ENCODE measurements around the gene PTPRD. TPM values are rescaled to one million over a fixed set of nuclear protein-coding genes. Genes with fewer than 3 reads are reported as not detected.

Gene PTPRD
- total RNA-seq, 2 experiments from 2014 or later = 0.03 TPM; not detected in 1

- H3K9me3 ChIP-seq (ENCODE audit: low read length) = no peaks in the 10 kb centered on the region
- no peak overlapping the region for H3K27ac ChIP-seq (ENCODE audit: low read depth, low read length, poor library complexity, severe bottlenecking)
- H2AFZ ChIP-seq (ENCODE audit: low read length) = no peak overlapping the region
- CTCF ChIA-PET (ENCODE audit: unreplicated experiment) = no interaction called here
- H3K79me2 ChIP-seq (ENCODE audit: insufficient read depth, low read depth, low read length) = no peaks in the 10 kb centered on the region
- no peak for DNase-seq (ENCODE audit: low spot score)
- no peak overlapping the region for H3K4me2 ChIP-seq (ENCODE audit: low read length)
- no peak overlapping the region for H3K4me3 ChIP-seq (ENCODE audit: low read depth, low read length, poor library complexity, severe bottlenecking)
- intact Hi-C loops (cut with micrococcal nuclease; ENCODE audit: unreplicated experiment) = no loop called here
- no peaks in the 10 kb centered on the region for H3K4me1 ChIP-seq (ENCODE audit: insufficient read depth, low read length, poor library complexity, severe bottlenecking)
- no peaks in the 10 kb centered on the region for H3K9me2 ChIP-seq (ENCODE audit: insufficient read depth, low read length)
- no peaks in the 10 kb centered on the region for H4K20me1 ChIP-seq (ENCODE audit: insufficient read depth, low read length)
- POLR2A ChIA-PET = interaction anchor here (0.6 kb wide), 1 partner anchor 9 kb away, joined by 3 read pairs; no protein-coding TSS in a partner anchor
- no TSS peak for BruUV-seq (replicated peaks)
- TF ChIP-seq EZH2phosphoT487 (IDR thresholded peaks at IDR 0.05; ENCODE audit: borderline replicate concordance, low read depth, low read length) = no peak
- TF ChIP-seq, protein P1, sequence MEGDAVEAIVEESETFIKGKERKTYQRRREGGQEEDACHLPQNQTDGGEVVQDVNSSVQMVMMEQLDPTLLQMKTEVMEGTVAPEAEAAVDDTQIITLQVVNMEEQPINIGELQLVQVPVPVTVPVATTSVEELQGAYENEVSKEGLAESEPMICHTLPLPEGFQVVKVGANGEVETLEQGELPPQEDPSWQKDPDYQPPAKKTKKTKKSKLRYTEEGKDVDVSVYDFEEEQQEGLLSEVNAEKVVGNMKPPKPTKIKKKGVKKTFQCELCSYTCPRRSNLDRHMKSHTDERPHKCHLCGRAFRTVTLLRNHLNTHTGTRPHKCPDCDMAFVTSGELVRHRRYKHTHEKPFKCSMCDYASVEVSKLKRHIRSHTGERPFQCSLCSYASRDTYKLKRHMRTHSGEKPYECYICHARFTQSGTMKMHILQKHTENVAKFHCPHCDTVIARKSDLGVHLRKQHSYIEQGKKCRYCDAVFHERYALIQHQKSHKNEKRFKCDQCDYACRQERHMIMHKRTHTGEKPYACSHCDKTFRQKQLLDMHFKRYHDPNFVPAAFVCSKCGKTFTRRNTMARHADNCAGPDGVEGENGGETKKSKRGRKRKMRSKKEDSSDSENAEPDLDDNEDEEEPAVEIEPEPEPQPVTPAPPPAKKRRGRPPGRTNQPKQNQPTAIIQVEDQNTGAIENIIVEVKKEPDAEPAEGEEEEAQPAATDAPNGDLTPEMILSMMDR (conservative IDR thresholded peaks at IDR 0.05; ENCODE audit: low read length) = no peak
- H3K36me3 ChIP-seq (ENCODE audit: insufficient read depth, low read length) = no peaks in the 10 kb centered on the region
These were observed 1490.4 kb downstream of the PTPRD start for GRCh38 chr9:9122230-9122875.

- CTCF ChIA-PET (ENCODE audit: unreplicated experiment) = no interaction called here
- H3K9me2 ChIP-seq (ENCODE audit: insufficient read depth, low read length) = no peaks in the 10 kb centered on the region
- H2AFZ ChIP-seq (ENCODE audit: low read length) = no peak overlapping the region
- H3K4me3 ChIP-seq (ENCODE audit: low read depth, low read length, poor library complexity, severe bottlenecking) = no peak overlapping the region
- H3K4me2 ChIP-seq (ENCODE audit: low read length) = no peak overlapping the region
- BruUV-seq (replicated peaks) = no TSS peak
- no peak for TF ChIP-seq EZH2phosphoT487 (IDR thresholded peaks at IDR 0.05; ENCODE audit: borderline replicate concordance, low read depth, low read length)
- TF ChIP-seq, protein P1 (conservative IDR thresholded peaks at IDR 0.05; ENCODE audit: low read length) = no peak
- no peaks in the 10 kb centered on the region for H3K4me1 ChIP-seq (ENCODE audit: insufficient read depth, low read length, poor library complexity, severe bottlenecking)
- no peaks in the 10 kb centered on the region for H3K79me2 ChIP-seq (ENCODE audit: insufficient read depth, low read depth, low read length)
- POLR2A ChIA-PET = interaction anchor here (1.1 kb wide), 1 partner anchor 9 kb away, joined by 3 read pairs; no protein-coding TSS in a partner anchor
- no peak overlapping the region for H3K27ac ChIP-seq (ENCODE audit: low read depth, low read length, poor library complexity, severe bottlenecking)
- H4K20me1 ChIP-seq (ENCODE audit: insufficient read depth, low read length) = no peaks in the 10 kb centered on the region
- no peaks in the 10 kb centered on the region for H3K9me3 ChIP-seq (ENCODE audit: low read length)
- H3K36me3 ChIP-seq (ENCODE audit: insufficient read depth, low read length) = no peaks in the 10 kb centered on the region
- DNase-seq (ENCODE audit: low spot score) = no peak
- intact Hi-C loops (cut with micrococcal nuclease; ENCODE audit: unreplicated experiment) = no loop called here
These were observed 1494.9 kb downstream of the PTPRD start for GRCh38 chr9:9117866-9118265.

DNA sequence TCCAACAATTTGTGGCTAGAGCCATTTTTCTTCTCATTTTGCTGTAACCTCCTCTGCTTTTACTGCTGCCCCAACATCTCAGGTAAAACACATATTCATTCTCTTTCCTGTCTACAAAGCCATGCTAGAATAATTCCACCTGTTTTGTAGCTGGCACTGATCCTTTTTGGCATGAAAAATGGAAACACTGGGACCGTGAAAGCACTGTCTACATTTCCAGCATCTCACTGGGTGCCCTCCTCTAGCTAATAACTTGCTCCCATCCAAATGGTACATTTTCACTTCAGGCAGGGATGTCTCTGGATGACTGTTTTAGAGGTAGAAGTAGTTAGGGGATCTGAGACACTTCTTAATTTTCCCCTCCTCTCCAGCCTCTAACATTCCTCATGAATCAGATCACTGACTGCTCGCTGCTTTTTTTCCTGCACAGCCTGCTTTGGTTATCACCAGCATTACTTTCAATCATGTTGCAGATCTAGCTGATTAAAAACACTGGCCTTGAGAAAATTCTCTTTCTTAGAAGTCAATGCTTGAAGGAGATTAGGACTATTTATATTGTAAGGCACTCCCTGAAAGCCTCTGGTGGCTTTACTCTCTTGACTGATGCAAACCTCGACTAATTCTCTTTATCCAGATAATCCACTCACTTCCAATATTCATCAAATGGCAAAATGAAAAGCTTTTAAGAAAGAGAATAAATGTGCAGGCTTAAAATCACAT is 1500.6 kb downstream of the PTPRD start:
- Histone ChIP-seq H4K20me1 (ENCODE audit: insufficient read depth, low read length) (no peaks in the 10 kb centered on the region), H3K4me3 (ENCODE audit: low read depth, low read length, poor library complexity, severe bottlenecking) (no peak overlapping the region), H3K4me2 (ENCODE audit: low read length) (no peak overlapping the region), H3K9me2 (ENCODE audit: insufficient read depth, low read length) (no peaks in the 10 kb centered on the region), H3K9me3 (ENCODE audit: low read length) (no peaks in the 10 kb centered on the region), H3K79me2 (ENCODE audit: insufficient read depth, low read depth, low read length) (no peaks in the 10 kb centered on the region), H3K4me1 (ENCODE audit: insufficient read depth, low read length, poor library complexity, severe bottlenecking) (no peaks in the 10 kb centered on the region), H2AFZ (ENCODE audit: low read length) (no peak overlapping the region), H3K27ac (ENCODE audit: low read depth, low read length, poor library complexity, severe bottlenecking) (no peak overlapping the region), H3K36me3 (ENCODE audit: insufficient read depth, low read length) (no peaks in the 10 kb centered on the region)
- BruUV-seq (replicated peaks) = no TSS peak
- POLR2A ChIA-PET = interaction anchor here (1.3 kb wide), 1 partner anchor 23 kb away, joined by 3 read pairs; no protein-coding TSS in a partner anchor
- CTCF ChIA-PET (ENCODE audit: unreplicated experiment) = no interaction called here
- intact Hi-C loops (cut with micrococcal nuclease; ENCODE audit: unreplicated experiment) = no loop called here
- no peak for DNase-seq (ENCODE audit: low spot score)
- TF ChIP-seq, protein P1 (conservative IDR thresholded peaks at IDR 0.05; ENCODE audit: low read length) = no peak
- no peak for TF ChIP-seq EZH2phosphoT487 (IDR thresholded peaks at IDR 0.05; ENCODE audit: borderline replicate concordance, low read depth, low read length)

Data from OCI-LY7 (cell line).